Measurements from ENCODE around the gene CDK5RAP2.

The CDK5RAP2 gene

GRCh38 chr9:120438111-120438510, 141.9 kb downstream of the CDK5RAP2 start:
- no peak for DNase-seq (ENCODE audit: low read depth in 2 of 2)

GRCh38 chr9:120436983-120437475, 142.9 kb downstream of the CDK5RAP2 start:
- no peak for DNase-seq (ENCODE audit: low read depth in 2 of 2)

GRCh38 chr9:120436446-120436845, 143.5 kb downstream of the CDK5RAP2 start:
- DNase-seq (ENCODE audit: low read depth in 2 of 2): no peak

- DNase-seq (ENCODE audit: low read depth in 2 of 2): no peak
Measured at GRCh38 chr9:120435091-120435490, 144.9 kb downstream of the CDK5RAP2 start.

- DNase-seq (ENCODE audit: low read depth in 2 of 2): no peak
Measured at GRCh38 chr9:120434532-120434931, 145.4 kb downstream of the CDK5RAP2 start.

GRCh38 chr9:120433701-120434100, 146.3 kb downstream of the CDK5RAP2 start:
- no peak for DNase-seq (ENCODE audit: low read depth in 2 of 2)

- DNase-seq (ENCODE audit: low read depth in 2 of 2): no peak
Measured at GRCh38 chr9:120432600-120432999, 147.4 kb downstream of the CDK5RAP2 start.

- no peak for DNase-seq (ENCODE audit: low read depth in 2 of 2)
Measured at GRCh38 chr9:120431268-120431667, 148.7 kb downstream of the CDK5RAP2 start.

GRCh38 chr9:120424248-120424647, 155.7 kb downstream of the CDK5RAP2 start:
- no peak for DNase-seq (ENCODE audit: low read depth in 2 of 2)

- no peak for DNase-seq (ENCODE audit: low read depth in 2 of 2)
Measured at GRCh38 chr9:120423812-120424211, 156.2 kb downstream of the CDK5RAP2 start.

- DNase-seq (ENCODE audit: low read depth in 2 of 2): no peak
Measured at GRCh38 chr9:120421977-120422376, 158.0 kb downstream of the CDK5RAP2 start.

- DNase-seq (ENCODE audit: low read depth in 2 of 2): no peak
Measured at GRCh38 chr9:120418315-120418714, 161.7 kb downstream of the CDK5RAP2 start.

GRCh38 chr9:120416781-120417427, 163.1 kb downstream of the CDK5RAP2 start:
- DNase-seq (ENCODE audit: low read depth in 2 of 2): no peak

- no peak for DNase-seq (ENCODE audit: low read depth in 2 of 2)
Measured at GRCh38 chr9:120413121-120414048, 166.6 kb downstream of the CDK5RAP2 start.

GRCh38 chr9:120412425-120412951, 167.5 kb downstream of the CDK5RAP2 start:
- DNase-seq (ENCODE audit: low read depth in 2 of 2): no peak

GRCh38 chr9:120411862-120412424, 168.0 kb downstream of the CDK5RAP2 start:
- no peak for DNase-seq (ENCODE audit: low read depth in 2 of 2)

GRCh38 chr9:120410925-120411501, 169.0 kb downstream of the CDK5RAP2 start:
- no peak for DNase-seq (ENCODE audit: low read depth in 2 of 2)

- DNase-seq (ENCODE audit: low read depth in 2 of 2): no peak
Measured at GRCh38 chr9:120408680-120409258, 171.2 kb downstream of the CDK5RAP2 start.

- DNase-seq (ENCODE audit: low read depth in 2 of 2): no peak
Measured at GRCh38 chr9:120405860-120406259, 174.1 kb downstream of the CDK5RAP2 start.

- DNase-seq (ENCODE audit: low read depth in 2 of 2): no peak
Measured at GRCh38 chr9:120405134-120405533, 174.8 kb downstream of the CDK5RAP2 start.

- DNase-seq (ENCODE audit: low read depth in 2 of 2): no peak
Measured at GRCh38 chr9:120403543-120403856, 176.5 kb downstream of the CDK5RAP2 start.
